ENCODE results near the gene THEMIS.

- TF ChIP-seq CTCF (IDR thresholded peaks at IDR 0.05; ENCODE audit: low read depth, low read length) (no peak), EZH2phosphoT487 (IDR thresholded peaks at IDR 0.05; ENCODE audit: low read depth) (no peak)
Measured at GRCh38 chr6:127725821-127726220, 175.0 kb downstream of the THEMIS start.
